HepG2 (cell line): ENCODE results near the gene PJA2. TPM values are rescaled to one million over a fixed set of nuclear protein-coding genes. Genes with fewer than 3 reads are reported as not detected.
A peak's percentile ranks its signal among the peaks of the same experiment; 100 is the strongest.

ENCODE experiments used
- HNF4A ChIP-seq: sonication (generic); formaldehyde crosslinking; IDR thresholded peaks from 2 replicates; pipeline ENCODE4 v1.4.0; 2020; ENCODE audit warnings: missing genetic modification reagents
- KLF9 ChIP-seq: IDR thresholded peaks from 2 replicates; pipeline ENCODE4 v1.6.1; 2016; ENCODE audit warnings: low read depth
- PHF21A ChIP-seq: sonication (generic); formaldehyde crosslinking; IDR thresholded peaks from 2 replicates; pipeline ENCODE4 v1.5.0; 2020; ENCODE audit warnings: mild to moderate bottlenecking, missing genetic modification reagents
- RAD51 ChIP-seq: fragments of 450-650 bp; IDR thresholded peaks from 2 replicates; pipeline ENCODE4 v1.6.1; 2016; ENCODE audit warnings: borderline replicate concordance
- SALL1 ChIP-seq: sonication (generic); formaldehyde crosslinking; IDR thresholded peaks from 2 replicates; pipeline ENCODE4 v1.8.0; 2022; ENCODE audit warnings: mild to moderate bottlenecking, missing genetic modification reagents
- SAP130 ChIP-seq: IDR thresholded peaks from 2 replicates; pipeline ENCODE4 v1.6.1; 2016; ENCODE audit warnings: low read depth
- TBX2 ChIP-seq: sonication (generic); formaldehyde crosslinking; IDR thresholded peaks from 2 replicates; pipeline ENCODE4 v1.5.0; 2020; ENCODE audit warnings: missing genetic modification reagents, mild to moderate bottlenecking, borderline replicate concordance
- ZBTB1 ChIP-seq: sonication (generic); formaldehyde crosslinking; IDR thresholded peaks from 2 replicates; pipeline ENCODE4 v1.4.0; 2020; ENCODE audit warnings: missing genetic modification reagents, borderline replicate concordance
- ZFP82 ChIP-seq: sonication (generic); formaldehyde crosslinking; IDR thresholded peaks from 2 replicates; pipeline ENCODE4 v1.5.1; 2020; ENCODE audit warnings: mild to moderate bottlenecking, missing genetic modification reagents, borderline replicate concordance
- ZNF138 ChIP-seq: sonication (generic); formaldehyde crosslinking; IDR thresholded peaks from 2 replicates; pipeline ENCODE4 v1.5.0; 2020; ENCODE audit warnings: mild to moderate bottlenecking, low read depth, missing genetic modification reagents
- polyA plus RNA-seq, 8 experiments: library from polyadenylated mRNA; depleted of rRNA in 3 of 8; stranded (reverse) in 7 of 8; unstranded in 1 of 8; fragments of >200 nt; fragmentation: Illumina TruSeq in 4 of 8; extraction: Trizol in 4 of 8; gene quantifications; 2 replicates each; pipeline versions ENCODE4 v1.2.1 to v1.2.3, GENCODE V29; 2011 to 2016; ENCODE audit warnings: low read depth in 4 of 8, missing spikeins in 1 of 8, mixed read lengths in 1 of 8; ENCODE audit not compliant: insufficient read depth in 1 of 8
- total RNA-seq, 5 experiments: library from RNA; depleted of rRNA; stranded (reverse); fragments of >200 nt; fragmentation: Illumina TruSeq; extraction: Trizol; gene quantifications; 2 replicates each; pipeline ENCODE4 v1.2.3, GENCODE V29; 2016; ENCODE audit warnings: low read depth in 1 of 5
- TF ChIP-seq, protein P1 (sequence below): sonication (generic); formaldehyde crosslinking; conservative IDR thresholded peaks from 2 replicates; pipeline ENCODE4 v1.8.0; 2022; ENCODE audit warnings: mild to moderate bottlenecking, moderate library complexity, missing genetic modification reagents
- TF ChIP-seq, protein P2 (sequence below): sonication (generic); formaldehyde crosslinking; IDR thresholded peaks from 2 replicates; pipeline ENCODE4 v1.4.0; 2020; ENCODE audit warnings: missing genetic modification reagents, borderline replicate concordance
- TF ChIP-seq, protein P3 (sequence below): fragments of 450-650 bp; IDR thresholded peaks from 2 replicates; pipeline ENCODE4 v1.6.1; 2016
- TF ChIP-seq, protein P4 (sequence below): sonication (generic); formaldehyde crosslinking; IDR thresholded peaks from 2 replicates; pipeline ENCODE4 v1.8.1; 2022; ENCODE audit warnings: low read depth, mild to moderate bottlenecking, missing genetic modification reagents
- TF ChIP-seq, protein P5 (sequence below): sonication (generic); formaldehyde crosslinking; IDR thresholded peaks from 2 replicates; pipeline ENCODE4 v1.4.0; 2020; ENCODE audit warnings: mild to moderate bottlenecking, missing genetic modification reagents
- TF ChIP-seq, protein P6 (sequence below): sonication (generic); formaldehyde crosslinking; IDR thresholded peaks from 2 replicates; pipeline ENCODE4 v1.4.0; 2020; ENCODE audit warnings: mild to moderate bottlenecking, missing genetic modification reagents, borderline replicate concordance

PJA2 gene
- total and polyA plus RNA-seq, 2 of the 13 experiments (the other 11 are each of a cell fraction or from before 2014, with no cell fraction given) = 39.4 to 41.4 TPM

DNA sequence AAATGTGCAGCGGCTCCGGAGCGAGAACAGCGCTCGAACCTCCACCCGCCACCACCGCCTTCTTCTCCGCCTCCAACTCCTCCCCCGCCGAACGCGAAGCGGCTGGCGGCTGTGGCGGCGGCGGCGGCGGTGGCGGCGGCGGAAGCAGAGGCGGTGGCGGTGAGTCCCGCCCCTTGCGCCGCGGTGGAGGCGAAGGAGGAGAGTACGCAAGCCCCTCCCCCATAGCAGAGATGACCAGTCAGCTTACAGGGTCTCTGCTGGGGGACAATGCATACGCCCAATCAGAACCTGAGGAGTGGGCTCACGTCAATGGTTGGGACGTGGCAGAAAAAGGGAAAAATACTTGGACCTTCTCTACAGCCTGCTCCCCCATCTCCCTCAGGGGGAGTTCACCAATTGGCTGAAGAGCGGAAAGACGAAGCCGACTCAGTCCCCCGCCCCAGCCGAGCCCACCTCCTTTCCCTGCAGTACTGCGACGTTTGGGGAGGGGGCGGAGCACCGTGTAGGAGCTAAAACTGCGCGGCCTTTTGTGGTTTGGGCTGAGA lies at the start of gene PJA2 (continued):
- TF ChIP-seq, protein P1, sequence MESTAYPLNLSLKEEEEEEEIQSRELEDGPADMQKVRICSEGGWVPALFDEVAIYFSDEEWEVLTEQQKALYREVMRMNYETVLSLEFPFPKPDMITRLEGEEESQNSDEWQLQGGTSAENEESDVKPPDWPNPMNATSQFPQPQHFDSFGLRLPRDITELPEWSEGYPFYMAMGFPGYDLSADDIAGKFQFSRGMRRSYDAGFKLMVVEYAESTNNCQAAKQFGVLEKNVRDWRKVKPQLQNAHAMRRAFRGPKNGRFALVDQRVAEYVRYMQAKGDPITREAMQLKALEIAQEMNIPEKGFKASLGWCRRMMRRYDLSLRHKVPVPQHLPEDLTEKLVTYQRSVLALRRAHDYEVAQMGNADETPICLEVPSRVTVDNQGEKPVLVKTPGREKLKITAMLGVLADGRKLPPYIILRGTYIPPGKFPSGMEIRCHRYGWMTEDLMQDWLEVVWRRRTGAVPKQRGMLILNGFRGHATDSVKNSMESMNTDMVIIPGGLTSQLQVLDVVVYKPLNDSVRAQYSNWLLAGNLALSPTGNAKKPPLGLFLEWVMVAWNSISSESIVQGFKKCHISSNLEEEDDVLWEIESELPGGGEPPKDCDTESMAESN (CRISPR knock-in tag) = 0 out of 2 replicates have a peak, but pooled peaks have one; percentile 14
- TF ChIP-seq, protein P2, sequence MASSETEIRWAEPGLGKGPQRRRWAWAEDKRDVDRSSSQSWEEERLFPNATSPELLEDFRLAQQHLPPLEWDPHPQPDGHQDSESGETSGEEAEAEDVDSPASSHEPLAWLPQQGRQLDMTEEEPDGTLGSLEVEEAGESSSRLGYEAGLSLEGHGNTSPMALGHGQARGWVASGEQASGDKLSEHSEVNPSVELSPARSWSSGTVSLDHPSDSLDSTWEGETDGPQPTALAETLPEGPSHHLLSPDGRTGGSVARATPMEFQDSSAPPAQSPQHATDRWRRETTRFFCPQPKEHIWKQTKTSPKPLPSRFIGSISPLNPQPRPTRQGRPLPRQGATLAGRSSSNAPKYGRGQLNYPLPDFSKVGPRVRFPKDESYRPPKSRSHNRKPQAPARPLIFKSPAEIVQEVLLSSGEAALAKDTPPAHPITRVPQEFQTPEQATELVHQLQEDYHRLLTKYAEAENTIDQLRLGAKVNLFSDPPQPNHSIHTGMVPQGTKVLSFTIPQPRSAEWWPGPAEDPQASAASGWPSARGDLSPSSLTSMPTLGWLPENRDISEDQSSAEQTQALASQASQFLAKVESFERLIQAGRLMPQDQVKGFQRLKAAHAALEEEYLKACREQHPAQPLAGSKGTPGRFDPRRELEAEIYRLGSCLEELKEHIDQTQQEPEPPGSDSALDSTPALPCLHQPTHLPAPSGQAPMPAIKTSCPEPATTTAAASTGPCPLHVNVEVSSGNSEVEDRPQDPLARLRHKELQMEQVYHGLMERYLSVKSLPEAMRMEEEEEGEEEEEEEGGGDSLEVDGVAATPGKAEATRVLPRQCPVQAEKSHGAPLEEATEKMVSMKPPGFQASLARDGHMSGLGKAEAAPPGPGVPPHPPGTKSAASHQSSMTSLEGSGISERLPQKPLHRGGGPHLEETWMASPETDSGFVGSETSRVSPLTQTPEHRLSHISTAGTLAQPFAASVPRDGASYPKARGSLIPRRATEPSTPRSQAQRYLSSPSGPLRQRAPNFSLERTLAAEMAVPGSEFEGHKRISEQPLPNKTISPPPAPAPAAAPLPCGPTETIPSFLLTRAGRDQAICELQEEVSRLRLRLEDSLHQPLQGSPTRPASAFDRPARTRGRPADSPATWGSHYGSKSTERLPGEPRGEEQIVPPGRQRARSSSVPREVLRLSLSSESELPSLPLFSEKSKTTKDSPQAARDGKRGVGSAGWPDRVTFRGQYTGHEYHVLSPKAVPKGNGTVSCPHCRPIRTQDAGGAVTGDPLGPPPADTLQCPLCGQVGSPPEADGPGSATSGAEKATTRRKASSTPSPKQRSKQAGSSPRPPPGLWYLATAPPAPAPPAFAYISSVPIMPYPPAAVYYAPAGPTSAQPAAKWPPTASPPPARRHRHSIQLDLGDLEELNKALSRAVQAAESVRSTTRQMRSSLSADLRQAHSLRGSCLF (CRISPR knock-in tag) = no peak
- no peak for TF ChIP-seq RAD51
- TF ChIP-seq, protein P3, sequence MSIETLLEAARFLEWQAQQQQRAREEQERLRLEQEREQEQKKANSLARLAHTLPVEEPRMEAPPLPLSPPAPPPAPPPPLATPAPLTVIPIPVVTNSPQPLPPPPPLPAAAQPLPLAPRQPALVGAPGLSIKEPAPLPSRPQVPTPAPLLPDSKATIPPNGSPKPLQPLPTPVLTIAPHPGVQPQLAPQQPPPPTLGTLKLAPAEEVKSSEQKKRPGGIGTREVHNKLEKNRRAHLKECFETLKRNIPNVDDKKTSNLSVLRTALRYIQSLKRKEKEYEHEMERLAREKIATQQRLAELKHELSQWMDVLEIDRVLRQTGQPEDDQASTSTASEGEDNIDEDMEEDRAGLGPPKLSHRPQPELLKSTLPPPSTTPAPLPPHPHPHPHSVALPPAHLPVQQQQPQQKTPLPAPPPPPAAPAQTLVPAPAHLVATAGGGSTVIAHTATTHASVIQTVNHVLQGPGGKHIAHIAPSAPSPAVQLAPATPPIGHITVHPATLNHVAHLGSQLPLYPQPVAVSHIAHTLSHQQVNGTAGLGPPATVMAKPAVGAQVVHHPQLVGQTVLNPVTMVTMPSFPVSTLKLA = no peak
- no peak for TF ChIP-seq ZFP82
- no peak for TF ChIP-seq ZNF138 (CRISPR knock-in tag)
- TF ChIP-seq, protein P4, sequence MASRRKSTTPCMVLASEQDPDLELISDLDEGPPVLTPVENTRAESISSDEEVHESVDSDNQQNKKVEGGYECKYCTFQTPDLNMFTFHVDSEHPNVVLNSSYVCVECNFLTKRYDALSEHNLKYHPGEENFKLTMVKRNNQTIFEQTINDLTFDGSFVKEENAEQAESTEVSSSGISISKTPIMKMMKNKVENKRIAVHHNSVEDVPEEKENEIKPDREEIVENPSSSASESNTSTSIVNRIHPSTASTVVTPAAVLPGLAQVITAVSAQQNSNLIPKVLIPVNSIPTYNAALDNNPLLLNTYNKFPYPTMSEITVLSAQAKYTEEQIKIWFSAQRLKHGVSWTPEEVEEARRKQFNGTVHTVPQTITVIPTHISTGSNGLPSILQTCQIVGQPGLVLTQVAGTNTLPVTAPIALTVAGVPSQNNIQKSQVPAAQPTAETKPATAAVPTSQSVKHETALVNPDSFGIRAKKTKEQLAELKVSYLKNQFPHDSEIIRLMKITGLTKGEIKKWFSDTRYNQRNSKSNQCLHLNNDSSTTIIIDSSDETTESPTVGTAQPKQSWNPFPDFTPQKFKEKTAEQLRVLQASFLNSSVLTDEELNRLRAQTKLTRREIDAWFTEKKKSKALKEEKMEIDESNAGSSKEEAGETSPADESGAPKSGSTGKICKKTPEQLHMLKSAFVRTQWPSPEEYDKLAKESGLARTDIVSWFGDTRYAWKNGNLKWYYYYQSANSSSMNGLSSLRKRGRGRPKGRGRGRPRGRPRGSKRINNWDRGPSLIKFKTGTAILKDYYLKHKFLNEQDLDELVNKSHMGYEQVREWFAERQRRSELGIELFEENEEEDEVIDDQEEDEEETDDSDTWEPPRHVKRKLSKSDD (CRISPR knock-in tag) = no peak
- no peak; the same call in 1 of the 2 replicates for TF ChIP-seq TBX2
- peak; percentile 75 for TF ChIP-seq SAP130 (CRISPR knock-in tag)
- peak; percentile 22 for TF ChIP-seq SALL1 (CRISPR knock-in tag)
- no peak for TF ChIP-seq HNF4A (CRISPR knock-in tag)
- TF ChIP-seq, protein P5, sequence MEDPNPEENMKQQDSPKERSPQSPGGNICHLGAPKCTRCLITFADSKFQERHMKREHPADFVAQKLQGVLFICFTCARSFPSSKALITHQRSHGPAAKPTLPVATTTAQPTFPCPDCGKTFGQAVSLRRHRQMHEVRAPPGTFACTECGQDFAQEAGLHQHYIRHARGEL (CRISPR knock-in tag) = no peak
- no peak for TF ChIP-seq KLF9
- peak; percentile 88 for TF ChIP-seq PHF21A (CRISPR knock-in tag)
- TF ChIP-seq, protein P6, sequence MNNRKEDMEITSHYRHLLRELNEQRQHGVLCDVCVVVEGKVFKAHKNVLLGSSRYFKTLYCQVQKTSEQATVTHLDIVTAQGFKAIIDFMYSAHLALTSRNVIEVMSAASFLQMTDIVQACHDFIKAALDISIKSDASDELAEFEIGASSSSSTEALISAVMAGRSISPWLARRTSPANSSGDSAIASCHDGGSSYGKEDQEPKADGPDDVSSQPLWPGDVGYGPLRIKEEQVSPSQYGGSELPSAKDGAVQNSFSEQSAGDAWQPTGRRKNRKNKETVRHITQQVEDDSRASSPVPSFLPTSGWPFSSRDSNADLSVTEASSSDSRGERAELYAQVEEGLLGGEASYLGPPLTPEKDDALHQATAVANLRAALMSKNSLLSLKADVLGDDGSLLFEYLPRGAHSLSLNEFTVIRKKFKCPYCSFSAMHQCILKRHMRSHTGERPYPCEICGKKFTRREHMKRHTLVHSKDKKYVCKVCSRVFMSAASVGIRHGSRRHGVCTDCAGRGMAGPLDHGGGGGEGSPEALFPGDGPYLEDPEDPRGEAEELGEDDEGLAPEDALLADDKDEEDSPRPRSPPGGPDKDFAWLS (CRISPR knock-in tag) = no peak
- no peak for TF ChIP-seq ZBTB1
